Measurements from ENCODE around the gene NPHP1. TPM values are rescaled to one million over a fixed set of nuclear protein-coding genes. Genes with fewer than 3 reads are reported as not detected.
"Not testable (repeated sequence)": the region's sequence is repeated elsewhere in the genome, so short reads cannot be mapped to it uniquely, and the experiment has no call there.

The NPHP1 gene
- total and polyA plus RNA-seq, 9 donors = 4.3 to 9.8 (median 5.5) TPM

DNA sequence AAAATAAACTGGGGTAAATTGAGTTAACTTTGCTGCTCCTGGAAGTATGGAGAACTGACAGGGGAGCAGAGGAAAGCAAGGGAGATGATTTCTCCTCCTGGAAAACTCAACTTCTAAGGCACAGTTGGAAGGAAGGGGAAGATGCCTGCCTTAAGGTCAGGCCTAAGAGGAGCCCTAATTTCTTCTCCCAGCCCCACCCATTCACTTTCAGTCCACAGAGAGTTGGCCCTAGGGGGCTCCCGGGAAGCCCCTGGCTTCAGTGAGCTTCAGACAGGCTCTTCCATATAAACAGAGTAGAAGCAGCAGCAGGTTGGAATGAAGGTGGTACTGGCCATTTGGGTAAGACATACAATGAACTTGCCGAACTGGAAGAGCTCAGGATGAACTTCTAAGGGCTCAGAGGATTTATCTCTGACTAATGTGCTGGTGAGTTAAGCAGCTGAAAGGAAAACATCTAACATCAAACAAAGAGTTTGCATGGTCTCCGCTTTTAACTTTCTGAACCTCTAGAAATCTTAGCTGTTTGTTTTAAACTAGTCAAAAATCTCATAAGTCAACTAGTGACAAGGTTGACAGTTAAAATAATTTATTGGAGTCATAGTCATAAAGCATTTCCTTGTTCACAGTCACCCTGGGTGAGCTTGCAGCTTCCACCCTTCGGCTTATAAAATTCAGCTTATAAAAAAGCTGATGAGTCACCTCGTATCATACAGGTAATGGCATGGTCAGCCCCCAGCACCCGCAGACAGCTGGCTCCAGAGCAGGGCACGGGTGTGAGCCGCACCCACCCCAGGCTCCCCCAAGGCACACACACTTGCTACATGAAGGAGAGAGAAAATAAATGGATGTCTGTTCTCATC, 99.0 kb downstream of the NPHP1 start:
- H3K4me1 ChIP-seq (ENCODE audit: control insufficient read depth, insufficient read depth, low read length) = peaks cover 15% of the 10 kb centered on the region
- no peak for DNase-seq
- WGBS (ENCODE audit: insufficient coverage) = 63% methylated on average over 2 of the region's 8 CpGs
- H3K27me3 ChIP-seq (ENCODE audit: control insufficient read depth, insufficient read depth, low read length) = no peaks in the 10 kb centered on the region
- no peak overlapping the region for H3K4me3 ChIP-seq (ENCODE audit: low read length)
- H3K27ac ChIP-seq (ENCODE audit: low read length) = no peak overlapping the region
- H3K9me3 ChIP-seq (replicated peaks; ENCODE audit: control insufficient read depth, low read depth, low read length) = peaks cover 6% of the 10 kb centered on the region
- no peaks in the 10 kb centered on the region for H3K36me3 ChIP-seq (ENCODE audit: control insufficient read depth, insufficient read depth, low read length)

DNA sequence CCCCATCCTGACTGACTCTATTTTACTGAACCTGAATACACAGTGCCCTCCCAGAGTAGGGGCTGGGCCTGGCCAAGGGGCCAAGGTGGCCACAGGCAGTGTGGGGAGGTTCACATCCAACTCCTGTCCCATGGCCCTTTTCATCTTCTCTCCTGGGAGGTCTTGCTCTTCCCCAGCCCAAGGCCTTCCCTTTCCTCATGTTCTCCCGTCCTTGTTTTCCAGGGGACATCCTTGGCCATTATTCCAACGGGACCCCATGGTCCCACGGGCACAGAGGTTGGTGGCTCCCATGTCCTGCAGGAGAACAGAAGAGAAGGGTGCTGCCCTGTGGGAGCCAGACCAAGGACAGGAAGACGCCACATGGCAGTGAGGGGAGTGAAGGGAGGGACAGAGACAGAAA, 99.6 kb downstream of the NPHP1 start:
- Histone ChIP-seq H3K27me3 (ENCODE audit: control insufficient read depth, insufficient read depth, low read length) (no peaks in the 10 kb centered on the region), H3K4me3 (ENCODE audit: low read length) (no peak overlapping the region), H3K4me1 (ENCODE audit: control insufficient read depth, insufficient read depth, low read length) (peaks cover 20% of the 10 kb centered on the region), H3K36me3 (ENCODE audit: control insufficient read depth, insufficient read depth, low read length) (no peaks in the 10 kb centered on the region), H3K27ac (ENCODE audit: low read length) (no peak overlapping the region), H3K9me3 (replicated peaks; ENCODE audit: control insufficient read depth, low read depth, low read length) (peaks cover 6% of the 10 kb centered on the region)
- WGBS (ENCODE audit: insufficient coverage) = 84% methylated on average over 3 of the region's 4 CpGs
- DNase-seq = no peak

DNA sequence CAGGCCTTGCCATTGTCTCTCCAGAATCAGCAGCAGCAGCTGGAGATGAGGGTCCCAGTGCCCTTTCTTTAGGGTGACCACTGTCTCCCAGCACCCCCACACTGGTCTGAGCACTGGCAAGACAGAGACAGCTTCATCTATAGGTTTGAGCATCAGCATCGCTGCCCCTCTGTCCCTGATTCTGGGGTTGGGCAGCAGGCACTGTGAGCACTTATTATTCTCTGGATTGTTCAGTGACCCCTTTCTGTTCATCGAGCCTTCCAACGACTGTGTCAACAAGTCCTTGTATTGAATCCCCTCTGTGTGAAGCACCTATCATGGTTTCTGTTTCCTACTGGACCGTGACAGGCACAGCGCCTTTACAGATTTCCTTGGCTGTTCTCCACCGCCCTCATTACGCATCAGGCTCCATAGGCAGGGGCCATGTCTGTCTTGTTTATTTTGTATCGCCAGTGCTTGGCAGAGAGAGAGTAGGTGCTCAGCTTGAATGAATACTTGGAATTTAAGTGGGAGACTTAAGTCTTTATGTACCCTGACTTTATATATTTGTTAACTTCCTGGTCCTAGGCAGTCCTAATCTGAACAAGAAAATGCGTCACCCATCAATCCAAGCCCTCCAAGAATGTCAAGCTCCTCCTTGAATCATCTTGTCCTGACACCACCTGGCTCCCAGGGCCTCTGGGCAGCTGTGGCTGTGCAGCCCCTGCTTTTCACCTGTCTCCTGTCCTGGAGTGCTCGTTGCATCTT, 100.6 kb downstream of the NPHP1 start:
- Histone ChIP-seq H3K9me3 (replicated peaks; ENCODE audit: control insufficient read depth, low read depth, low read length) (peaks cover 6% of the 10 kb centered on the region), H3K4me1 (ENCODE audit: control insufficient read depth, insufficient read depth, low read length) (peaks cover 20% of the 10 kb centered on the region), H3K4me3 (ENCODE audit: low read length) (no peak overlapping the region), H3K36me3 (ENCODE audit: control insufficient read depth, insufficient read depth, low read length) (no peaks in the 10 kb centered on the region), H3K27ac (ENCODE audit: low read length) (no peak overlapping the region), H3K27me3 (ENCODE audit: control insufficient read depth, insufficient read depth, low read length) (no peaks in the 10 kb centered on the region)
- no peak for DNase-seq
- 88% methylated on average over 6 of the region's 10 CpGs for WGBS (ENCODE audit: insufficient coverage)

DNA sequence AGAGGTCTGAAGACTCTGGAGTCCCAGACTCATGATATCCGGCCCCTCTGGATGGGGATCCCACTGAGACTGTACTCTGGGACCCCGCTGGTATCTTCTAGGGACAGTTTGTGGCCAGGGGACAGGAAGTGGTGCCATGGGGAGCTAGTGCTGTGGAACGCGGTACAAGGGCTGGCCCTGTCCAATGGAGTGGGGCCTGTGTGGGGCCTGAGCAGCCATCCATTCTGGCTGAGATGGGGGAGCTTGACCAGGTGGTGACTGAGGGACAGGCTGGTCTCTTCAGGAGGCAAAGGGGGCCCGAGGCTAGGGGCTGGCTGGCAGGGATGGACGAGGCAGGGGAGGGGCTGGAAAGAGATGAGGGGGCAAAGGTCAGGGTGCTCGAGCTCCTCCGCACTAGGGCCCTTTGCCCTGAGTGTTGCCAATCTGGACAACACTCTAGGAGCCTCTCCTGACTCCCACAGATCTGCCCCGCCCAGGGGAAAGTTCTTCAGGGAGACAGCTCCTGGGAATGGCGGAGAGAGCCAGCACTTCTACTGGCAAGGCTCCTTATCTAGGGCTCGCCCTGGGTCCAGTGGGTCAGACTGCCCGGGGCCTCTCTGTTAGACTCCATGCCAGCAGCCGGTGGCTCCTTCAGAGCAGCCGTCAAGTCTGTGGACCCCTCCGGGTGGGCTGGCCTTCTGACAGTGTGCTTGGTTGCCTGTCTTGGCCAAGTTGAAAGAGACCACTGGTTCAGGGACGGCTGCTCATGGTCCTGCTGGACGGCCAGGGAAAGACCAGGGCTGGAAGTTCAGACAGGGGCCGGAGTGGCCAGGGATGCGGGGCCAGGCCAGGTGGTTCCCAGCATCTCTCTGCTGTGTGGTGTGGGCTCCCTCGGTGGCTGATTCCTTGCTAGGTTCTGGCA, 101.5 kb downstream of the NPHP1 start:
- WGBS (ENCODE audit: insufficient coverage) = 74% methylated on average over 14 of the region's 20 CpGs
- no peak for DNase-seq
- H3K4me3 ChIP-seq (ENCODE audit: low read length) = no peak overlapping the region
- no peaks in the 10 kb centered on the region for H3K36me3 ChIP-seq (ENCODE audit: control insufficient read depth, insufficient read depth, low read length)
- H3K27me3 ChIP-seq (ENCODE audit: control insufficient read depth, insufficient read depth, low read length) = no peaks in the 10 kb centered on the region
- peaks cover 25% of the 10 kb centered on the region for H3K4me1 ChIP-seq (ENCODE audit: control insufficient read depth, insufficient read depth, low read length)
- no peak overlapping the region for H3K27ac ChIP-seq (ENCODE audit: low read length)
- H3K9me3 ChIP-seq (replicated peaks; ENCODE audit: control insufficient read depth, low read depth, low read length) = peaks cover 6% of the 10 kb centered on the region

DNA sequence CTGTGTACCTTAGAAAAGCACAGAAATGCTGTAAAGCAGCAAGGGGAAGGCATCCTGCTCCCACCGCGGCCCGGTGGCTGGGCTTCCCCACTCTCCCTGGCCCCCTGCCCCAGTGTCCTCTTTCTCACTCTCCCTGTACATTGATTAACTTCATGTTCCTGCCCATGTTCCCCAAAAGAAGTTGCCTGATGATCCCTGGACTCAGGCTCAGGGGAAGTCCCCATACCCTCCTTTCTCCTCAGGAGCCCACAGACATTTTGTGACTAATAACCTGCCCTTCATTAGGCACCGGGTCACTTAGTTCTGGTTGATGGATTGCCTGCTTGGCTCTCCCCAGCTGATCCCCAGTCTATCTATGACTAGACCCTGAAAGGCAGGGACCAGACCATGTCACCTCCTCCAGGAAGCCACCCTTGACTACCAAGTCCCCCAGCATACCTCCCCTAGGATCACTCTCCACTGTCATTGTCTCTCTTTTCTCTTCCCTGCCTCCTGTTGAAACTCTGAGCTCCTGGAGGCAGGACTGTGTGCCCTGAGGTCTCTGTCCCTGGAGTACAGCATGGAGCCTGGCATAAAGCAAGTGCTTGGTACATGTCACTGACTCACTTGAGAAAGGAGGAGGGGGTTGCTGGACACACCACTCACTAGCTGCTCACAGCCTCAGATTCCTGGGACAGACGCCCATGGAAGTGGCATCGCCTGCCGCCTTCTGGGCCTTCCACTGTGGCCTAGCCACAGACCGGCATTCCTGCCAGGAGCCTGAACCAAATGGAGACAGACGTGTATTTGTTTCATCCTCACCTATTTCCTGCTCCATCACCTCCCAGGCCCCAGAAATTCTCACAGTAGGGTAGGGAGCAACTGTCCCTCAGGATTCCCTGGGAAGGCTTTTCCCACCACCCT, 102.7 kb downstream of the NPHP1 start:
- H3K4me1 ChIP-seq (ENCODE audit: control insufficient read depth, insufficient read depth, low read length) = peaks cover 25% of the 10 kb centered on the region
- H3K4me3 ChIP-seq (ENCODE audit: low read length) = no peak overlapping the region
- no peaks in the 10 kb centered on the region for H3K27me3 ChIP-seq (ENCODE audit: control insufficient read depth, insufficient read depth, low read length)
- peaks cover 3% of the 10 kb centered on the region for H3K9me3 ChIP-seq (replicated peaks; ENCODE audit: control insufficient read depth, low read depth, low read length)
- H3K36me3 ChIP-seq (ENCODE audit: control insufficient read depth, insufficient read depth, low read length) = no peaks in the 10 kb centered on the region
- no peak for DNase-seq
- WGBS (ENCODE audit: insufficient coverage) = 77% methylated on average over 4 of the region's 9 CpGs
- H3K27ac ChIP-seq (ENCODE audit: low read length) = peak overlapping the region; percentile 83

DNA sequence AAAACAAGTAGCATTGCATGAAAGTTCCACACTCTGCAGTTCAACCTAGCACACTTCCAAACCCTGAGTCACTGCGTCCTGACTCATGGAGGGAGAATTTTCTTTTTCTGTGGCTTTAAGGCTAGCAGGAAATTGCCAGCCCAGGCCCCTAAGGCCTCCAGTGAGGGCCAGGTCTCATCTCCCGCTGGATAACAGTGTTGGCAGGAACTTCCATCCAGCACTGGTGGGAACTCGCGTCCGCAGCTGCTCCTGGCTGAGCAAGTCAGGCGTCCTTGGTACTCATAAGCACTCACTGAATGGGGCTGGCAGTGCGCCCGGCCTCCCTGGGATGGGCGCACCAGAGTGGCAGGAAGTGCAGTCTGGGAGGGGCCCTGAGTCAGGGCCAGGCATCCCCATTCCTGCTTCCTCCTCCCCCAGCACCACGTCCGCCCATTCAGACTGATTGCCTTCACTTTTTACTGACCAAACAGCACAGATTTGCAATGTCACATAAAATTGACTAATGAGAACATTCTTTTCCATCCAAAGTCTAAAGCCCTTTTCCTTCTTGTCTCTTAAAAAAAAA, 103.5 kb downstream of the NPHP1 start:
- Histone ChIP-seq H3K4me3 (ENCODE audit: low read length) (no peak overlapping the region), H3K27ac (ENCODE audit: low read length) (peak overlapping the region; percentile 83), H3K9me3 (replicated peaks; ENCODE audit: control insufficient read depth, low read depth, low read length) (no peaks in the 10 kb centered on the region), H3K36me3 (ENCODE audit: control insufficient read depth, insufficient read depth, low read length) (no peaks in the 10 kb centered on the region), H3K27me3 (ENCODE audit: control insufficient read depth, insufficient read depth, low read length) (no peaks in the 10 kb centered on the region), H3K4me1 (ENCODE audit: control insufficient read depth, insufficient read depth, low read length) (peaks cover 25% of the 10 kb centered on the region)
- WGBS (ENCODE audit: insufficient coverage) = under 1% methylated on average over 10 of the region's 11 CpGs
- peak; percentile 96 for DNase-seq

DNA sequence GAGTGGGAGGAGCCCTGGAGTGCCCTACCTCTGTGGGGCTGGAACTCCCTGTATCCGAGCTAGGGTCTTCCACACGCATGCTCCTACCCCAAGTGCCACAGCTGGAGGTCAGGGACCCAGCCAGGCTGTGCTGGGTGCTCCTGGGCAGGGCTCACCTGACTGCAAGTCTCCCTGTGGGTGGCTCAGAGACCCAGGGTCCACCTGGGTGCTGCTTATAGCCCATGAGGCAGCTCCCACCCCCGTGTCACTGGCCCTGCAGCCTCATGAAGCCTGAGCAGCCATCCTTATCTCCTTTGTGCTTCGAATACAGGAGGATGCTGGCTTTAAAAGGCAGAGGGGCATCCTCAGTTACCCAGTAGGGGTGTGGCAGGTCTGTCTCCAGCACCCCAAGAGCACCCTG, 103.9 kb downstream of the NPHP1 start:
- H3K27ac ChIP-seq (ENCODE audit: low read length) = peak overlapping the region; percentile 83
- H3K36me3 ChIP-seq (ENCODE audit: control insufficient read depth, insufficient read depth, low read length); DNase-seq; H3K27me3 ChIP-seq (ENCODE audit: control insufficient read depth, insufficient read depth, low read length); H3K4me3 ChIP-seq (ENCODE audit: low read length); H3K9me3 ChIP-seq (replicated peaks; ENCODE audit: control insufficient read depth, low read depth, low read length): not testable (repeated sequence)
- 63% methylated on average over 3 of the region's 4 CpGs for WGBS (ENCODE audit: insufficient coverage)
- H3K4me1 ChIP-seq (ENCODE audit: control insufficient read depth, insufficient read depth, low read length) = peaks cover 25% of the 10 kb centered on the region

DNA sequence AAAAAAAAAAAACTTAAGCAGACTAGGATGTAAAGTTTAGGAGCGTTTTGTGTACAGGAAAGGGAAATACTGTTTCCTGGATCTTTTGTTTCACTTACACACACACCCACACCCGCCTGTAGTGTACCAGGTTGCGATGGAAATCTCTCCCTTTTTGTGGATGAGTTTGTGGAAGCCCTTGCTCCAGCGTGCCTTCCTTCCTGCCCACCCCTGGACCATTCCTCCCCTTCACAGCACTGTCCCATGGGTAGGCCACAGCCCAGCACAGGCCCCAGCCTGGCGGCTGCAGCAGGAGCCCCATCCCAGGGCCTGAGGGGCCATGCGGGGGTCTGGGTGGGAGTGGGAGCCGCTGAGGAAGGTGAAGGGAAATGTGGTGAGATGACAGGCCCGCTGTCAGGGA, 104.3 kb downstream of the NPHP1 start:
- Histone ChIP-seq H3K4me3 (ENCODE audit: low read length) (no peak overlapping the region), H3K27me3 (ENCODE audit: control insufficient read depth, insufficient read depth, low read length) (no peaks in the 10 kb centered on the region), H3K27ac (ENCODE audit: low read length) (peak overlapping the region; percentile 83), H3K36me3 (ENCODE audit: control insufficient read depth, insufficient read depth, low read length) (no peaks in the 10 kb centered on the region), H3K4me1 (ENCODE audit: control insufficient read depth, insufficient read depth, low read length) (peaks cover 25% of the 10 kb centered on the region), H3K9me3 (replicated peaks; ENCODE audit: control insufficient read depth, low read depth, low read length) (no peaks in the 10 kb centered on the region)
- WGBS (ENCODE audit: insufficient coverage) = no CpG with 5 or more reads among the region's 8 CpGs
- DNase-seq = peak; percentile 25
